Measurements from ENCODE around the gene SCYL1.

The SCYL1 gene

DNA sequence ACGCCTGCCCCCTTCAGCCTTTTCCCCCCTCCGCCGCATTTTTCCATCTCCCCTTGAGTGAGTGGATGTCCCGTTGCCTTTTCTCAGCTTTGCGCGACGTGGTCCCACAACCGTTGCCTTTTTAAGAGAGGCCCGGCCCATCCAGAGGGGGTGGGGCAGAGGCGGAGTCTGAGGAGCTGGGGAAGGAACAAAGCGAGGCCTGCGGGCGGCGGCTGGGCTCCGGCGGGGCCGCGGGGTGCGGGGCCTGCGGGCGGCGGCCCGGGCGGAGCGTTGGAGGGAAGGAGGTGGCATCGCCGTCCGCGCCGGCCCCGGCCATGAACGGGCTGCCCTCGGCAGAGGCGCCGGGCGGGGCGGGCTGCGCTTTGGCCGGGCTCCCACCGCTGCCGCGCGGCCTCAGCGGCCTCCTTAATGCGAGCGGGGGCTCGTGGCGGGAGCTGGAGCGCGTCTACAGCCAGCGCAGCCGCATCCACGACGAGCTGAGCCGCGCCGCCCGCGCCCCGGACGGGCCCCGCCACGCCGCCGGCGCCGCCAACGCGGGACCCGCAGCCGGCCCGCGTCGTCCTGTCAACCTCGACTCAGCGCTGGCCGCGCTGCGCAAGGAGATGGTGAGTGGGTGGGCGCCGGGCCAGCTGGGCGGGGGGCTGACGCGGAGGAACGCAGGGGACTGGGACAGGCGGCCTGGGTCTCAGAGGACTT, 47.6 kb downstream of the SCYL1 start, which contains the start of gene FAM89B:
Gene FAM89B, plus strand, starts transcription at position 183 of the 696 bp plus-strand sequence. Its CDS starts 132 bp downstream, at position 315.
- no peak for FAIRE-seq

DNA sequence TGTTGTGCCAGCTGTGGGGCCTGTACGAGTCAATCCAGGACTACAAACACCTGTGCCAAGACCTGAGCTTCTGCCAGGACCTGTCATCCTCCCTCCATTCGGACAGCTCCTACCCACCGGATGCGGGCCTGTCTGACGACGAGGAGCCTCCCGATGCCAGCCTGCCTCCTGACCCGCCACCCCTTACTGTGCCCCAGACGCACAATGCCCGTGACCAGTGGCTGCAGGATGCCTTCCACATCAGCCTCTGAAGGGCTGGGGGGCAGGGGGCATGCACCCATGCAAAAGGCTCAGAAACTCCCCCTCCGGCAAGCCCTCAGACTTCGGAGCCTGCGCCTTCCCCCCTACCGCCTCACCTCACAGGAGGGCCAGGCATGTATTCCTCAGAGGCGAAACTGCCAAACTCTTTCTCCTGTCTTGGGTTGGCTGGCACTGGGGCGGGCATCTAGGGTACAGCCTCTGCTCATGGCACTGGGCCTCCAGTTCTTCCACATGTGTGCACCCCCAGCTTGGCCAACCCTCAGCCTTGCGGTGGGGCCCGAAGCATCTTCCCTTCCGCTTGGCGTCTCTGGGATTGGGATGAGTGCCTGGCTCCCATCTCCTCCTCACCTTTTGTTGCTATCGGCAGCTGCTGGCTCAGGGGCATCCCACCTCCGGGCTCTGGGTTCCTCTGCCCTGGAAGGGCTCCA, 48.7 kb downstream of the SCYL1 start:
- FAIRE-seq: no peak

DNA sequence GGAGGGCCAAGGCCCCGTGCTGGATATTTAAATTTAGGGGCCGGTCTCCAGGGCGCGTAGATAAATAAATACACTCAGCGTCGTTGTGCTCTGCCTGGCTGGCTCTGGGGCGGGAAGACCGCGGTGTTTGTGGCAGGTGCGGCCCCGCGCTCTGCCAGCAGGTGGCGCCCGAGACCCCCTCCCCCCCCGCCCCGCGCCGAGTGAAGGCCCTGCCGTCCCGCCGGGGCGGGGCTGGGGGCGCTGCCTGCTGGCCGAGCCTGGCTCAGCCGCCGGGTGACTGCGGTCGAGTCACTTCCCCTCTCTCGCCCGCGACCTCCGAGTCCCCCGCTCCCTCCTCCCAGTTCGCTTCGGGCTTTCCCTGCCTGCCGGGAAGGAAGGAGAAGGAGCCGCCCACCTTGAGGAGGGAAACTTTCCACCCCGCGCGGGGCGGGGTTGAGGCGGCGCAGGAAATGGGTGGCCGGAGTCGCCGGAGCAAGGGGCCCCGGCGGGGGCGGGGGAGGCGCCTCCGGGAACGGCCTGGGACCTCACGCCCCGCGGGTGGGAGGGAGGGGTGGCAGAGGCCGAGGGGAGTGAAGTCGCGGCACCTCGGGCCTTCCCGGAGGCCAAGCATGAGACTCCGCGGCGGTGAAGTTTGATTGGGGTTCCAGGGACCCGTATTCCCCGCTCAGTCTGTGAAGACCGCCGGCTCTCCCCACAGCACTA, 49.4 kb downstream of the SCYL1 start:
- FAIRE-seq: no peak

DNA sequence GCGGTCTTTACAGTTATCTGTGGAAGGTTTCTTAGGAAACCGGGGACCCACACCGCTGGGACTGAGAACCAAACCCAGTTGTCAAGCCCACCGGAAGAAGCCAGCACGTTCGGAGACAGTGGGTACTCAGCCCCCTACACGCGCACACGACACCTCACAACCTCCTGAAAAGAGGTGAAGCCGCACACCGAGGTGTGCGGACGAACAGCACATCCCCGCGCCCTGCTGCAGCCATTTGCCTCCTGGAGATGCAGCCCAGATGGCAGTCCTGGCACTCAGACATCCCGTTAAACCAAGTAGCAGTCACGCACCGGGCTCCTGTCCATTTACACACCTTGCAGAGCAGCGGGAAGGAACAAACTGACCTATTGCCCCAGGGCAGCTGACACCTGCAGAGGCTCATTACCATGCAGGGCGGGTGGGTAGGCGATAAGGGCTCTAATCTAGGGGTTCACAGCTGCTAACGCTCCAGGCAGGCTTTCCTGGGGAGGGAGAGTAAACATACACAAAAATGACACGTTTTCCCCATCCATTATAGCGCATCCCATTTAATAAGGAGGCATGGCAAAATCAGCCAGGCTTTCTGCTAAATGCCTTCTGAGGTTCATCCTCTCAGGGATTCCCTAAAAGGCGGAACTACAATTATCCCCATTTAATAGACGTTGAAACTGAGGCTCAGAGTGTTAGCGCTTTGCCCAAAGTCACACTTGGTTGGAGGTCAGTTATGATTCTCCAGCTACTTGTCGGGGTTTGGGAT, 50.1 kb downstream of the SCYL1 start:
- FAIRE-seq: no peak

DNA sequence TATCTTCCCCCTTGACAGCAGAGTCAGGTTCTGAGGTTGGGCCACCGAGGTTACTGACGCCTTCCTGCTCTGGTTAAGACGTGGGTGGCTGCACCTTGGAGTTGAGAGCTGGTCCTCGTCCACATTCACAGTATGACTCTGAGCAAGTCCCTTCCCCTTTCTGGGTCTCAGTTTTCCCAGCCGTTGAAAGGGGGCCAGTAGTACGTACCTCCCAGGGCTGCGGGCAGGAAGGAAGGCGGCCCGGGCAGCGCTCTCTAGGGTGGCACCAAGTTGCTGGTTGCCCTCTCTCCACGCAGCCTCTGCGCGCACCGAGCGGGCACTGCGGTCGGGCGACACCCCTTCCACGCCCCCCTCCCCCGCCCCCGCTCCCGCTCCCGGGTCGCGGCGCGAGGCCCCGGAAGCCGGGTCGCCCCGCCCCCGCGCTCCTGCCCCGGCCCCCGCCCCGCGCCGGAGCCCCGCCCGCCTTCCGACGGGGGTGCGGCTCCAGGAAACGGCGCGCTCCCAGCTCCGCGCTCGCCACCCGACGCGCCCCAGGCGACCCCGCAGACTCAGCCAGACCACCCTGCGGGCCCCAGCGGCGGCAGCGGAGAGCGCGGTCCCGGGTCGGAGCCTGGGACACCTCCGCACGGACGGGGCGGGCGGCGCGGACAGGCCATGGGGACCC, 50.8 kb downstream of the SCYL1 start, which contains the start of gene EHBP1L1:
Gene EHBP1L1, plus strand, starts transcription at position 486 of the 664 bp plus-strand sequence. CDS start 250 bp downstream, outside the sequence.
- FAIRE-seq: no peak

DNA sequence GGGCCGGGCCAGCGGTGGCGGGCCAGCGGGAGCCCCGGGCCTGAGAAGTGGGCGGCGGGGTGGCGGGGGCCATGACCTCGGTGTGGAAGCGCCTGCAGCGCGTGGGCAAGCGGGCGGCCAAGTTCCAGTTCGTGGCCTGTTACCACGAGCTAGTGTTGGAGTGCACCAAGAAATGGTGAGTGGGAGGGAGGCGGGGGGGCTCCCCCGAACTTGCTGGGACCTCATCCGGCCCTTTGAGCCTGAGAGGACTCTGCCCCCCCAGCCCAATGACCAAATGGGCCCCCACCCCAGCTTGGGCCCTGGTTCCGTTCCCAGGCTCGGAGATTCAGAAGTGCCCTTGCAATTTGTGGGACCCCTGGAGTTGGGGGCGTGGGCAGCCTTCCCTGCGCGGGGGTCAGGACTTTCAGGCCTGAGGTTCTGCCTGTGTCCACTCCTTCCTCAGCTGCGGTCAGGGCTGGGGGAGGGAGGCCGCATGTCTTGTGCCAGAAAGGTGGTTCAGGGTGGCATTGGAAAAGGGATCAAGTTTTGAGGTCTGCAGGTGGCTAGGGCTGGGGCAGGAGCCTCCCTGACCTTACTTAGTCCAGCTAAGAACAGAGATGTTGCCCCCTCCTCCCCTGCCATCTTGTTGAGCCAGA, 51.5 kb downstream of the SCYL1 start:
- no peak for FAIRE-seq

DNA sequence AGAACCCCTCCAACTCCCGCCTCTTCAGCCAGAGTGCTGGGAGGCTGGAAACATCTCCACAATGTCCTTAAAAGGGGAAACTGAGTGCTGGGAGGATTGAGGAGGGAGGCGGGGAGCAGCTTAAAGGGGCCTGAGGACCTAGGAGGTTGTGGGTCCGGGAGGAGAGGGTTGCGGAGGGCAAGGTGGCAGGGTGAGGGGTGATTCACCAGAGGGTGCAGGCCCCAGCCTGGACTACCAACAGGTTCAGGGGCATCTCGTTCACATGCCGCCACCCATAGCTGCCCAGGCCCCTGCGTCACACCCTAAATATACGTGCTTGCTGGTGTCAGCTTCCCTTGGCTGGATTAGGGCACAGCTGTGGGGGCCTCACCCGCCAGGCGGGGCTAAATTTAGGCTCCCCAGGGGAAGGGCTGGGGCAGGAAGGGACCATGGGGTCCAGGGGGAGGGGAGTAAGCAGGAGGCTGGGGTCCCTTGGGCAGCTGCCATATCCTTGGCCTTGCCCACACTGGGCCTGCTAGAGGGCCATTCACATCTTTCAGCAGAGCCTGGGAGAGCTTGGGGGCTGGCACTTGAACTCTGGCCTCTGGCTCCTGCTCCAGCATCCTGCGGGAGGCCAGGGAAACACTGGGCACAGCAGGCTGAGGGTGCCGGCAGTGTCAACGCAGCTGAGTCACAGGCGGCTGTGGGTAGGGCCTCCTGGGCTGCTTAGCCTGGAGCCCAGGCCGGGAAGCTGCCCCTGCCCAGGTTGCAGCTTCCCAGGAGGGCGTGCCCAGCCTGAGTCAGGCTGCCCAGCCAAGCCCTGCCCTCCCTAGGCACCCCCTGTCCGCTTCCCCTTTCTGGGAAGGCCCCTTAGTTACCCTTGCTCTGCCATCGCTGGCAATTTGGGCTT, 52.2 kb downstream of the SCYL1 start:
- FAIRE-seq: no peak

DNA sequence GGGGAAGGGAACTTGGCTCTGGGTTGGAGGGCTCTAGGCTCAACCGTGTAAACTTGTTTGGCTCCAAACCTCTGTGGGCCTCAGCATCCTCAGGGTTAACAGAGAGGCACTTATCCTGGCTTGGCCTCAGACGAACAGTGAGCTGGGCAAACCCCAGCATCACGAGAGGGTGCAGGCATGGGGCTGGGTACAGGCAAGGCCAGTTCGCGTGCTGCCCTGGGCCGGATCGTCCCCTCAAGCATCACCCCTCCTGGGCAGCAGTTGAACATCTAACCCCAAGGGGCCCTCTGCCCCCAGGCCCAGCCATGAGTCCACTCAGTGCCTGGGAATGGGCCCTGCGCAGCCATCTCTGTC, 52.9 kb downstream of the SCYL1 start:
- no peak for FAIRE-seq

DNA sequence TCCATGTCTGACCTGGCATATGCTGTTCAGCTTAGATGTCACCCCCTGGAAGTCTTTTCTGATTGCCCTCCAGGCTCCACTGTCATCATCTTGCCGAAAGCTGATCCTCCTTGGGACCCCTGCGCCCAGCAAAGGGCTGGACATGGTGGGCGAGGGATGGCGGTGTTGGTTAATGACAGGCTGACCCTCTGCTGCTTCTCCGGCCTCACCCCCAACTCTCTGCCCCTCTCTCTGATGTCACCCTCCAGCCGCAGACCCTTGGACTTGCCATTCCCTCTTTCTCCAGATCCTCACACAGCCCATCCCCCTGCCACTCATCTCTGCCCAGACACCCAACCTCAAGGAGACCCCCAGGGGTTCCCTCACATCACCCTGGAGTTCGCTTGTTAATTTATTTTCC, 53.3 kb downstream of the SCYL1 start:
- FAIRE-seq: no peak

DNA sequence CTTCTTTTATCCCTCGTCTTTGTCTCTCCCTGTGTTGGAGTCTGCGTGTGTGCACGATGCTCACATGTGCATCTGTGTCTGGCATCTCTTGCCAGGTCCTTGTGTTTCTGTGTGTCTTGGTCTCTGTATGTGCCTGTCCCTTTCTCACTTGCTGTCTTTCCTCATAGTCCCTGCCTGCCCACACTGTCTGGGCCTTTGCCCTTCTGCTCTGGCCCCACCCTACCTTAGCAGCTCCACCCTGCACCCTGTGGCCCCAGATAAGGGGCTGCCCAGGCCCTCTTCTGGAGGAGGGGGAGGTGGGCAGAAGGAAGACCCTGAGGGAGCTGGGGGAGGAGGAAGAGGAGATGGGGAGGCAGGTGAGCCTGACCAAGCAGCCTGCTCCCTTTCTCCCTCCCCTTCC, 53.8 kb downstream of the SCYL1 start:
- FAIRE-seq: no peak

DNA sequence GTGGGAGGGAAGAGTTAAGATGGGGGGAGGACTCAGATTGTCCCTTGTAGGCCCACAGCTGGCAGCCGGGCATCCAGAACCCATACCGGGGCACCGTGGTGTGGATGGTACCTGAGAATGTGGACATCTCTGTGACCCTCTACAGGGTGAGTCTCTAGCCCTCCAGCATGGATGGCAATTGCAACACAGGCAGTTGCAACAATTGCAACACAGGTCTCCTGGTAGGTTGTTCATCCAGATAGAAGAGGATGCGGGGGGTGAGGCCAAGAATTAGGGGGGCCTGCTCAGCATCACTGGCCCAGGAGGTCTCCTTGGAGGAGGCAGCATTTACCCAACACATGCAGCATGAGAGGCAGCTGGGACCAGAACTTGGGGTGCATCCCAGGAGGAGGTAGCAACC, 54.4 kb downstream of the SCYL1 start:
- FAIRE-seq: no peak

DNA sequence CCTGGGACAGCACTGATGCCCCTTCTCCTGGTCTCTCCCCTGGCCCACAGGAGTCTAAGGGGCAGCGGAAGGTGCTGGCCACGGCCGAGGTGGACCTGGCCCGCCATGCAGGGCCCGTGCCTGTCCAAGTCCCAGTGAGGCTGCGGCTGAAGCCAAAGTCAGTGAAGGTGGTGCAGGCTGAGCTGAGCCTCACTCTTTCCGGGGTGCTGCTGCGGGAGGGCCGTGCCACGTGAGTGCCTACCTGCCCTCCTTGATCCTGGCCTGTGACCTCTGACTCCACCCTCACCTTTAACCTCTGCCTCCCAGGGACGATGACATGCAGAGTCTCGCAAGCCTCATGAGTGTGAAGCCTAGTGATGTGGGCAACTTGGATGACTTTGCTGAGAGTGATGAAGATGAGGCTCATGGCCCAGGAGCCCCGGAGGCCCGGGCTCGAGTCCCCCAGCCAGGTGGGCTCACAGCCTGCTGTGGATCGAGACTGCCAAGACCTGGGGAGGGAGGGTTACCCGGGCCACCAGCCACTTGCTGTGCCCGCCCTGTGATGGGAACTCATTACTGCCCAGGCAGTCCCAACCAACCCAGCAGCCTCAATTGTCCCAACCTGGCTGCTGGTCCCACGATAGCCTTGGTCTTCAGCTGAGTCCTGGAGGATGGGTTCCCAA, 55.3 kb downstream of the SCYL1 start:
- FAIRE-seq: no peak

DNA sequence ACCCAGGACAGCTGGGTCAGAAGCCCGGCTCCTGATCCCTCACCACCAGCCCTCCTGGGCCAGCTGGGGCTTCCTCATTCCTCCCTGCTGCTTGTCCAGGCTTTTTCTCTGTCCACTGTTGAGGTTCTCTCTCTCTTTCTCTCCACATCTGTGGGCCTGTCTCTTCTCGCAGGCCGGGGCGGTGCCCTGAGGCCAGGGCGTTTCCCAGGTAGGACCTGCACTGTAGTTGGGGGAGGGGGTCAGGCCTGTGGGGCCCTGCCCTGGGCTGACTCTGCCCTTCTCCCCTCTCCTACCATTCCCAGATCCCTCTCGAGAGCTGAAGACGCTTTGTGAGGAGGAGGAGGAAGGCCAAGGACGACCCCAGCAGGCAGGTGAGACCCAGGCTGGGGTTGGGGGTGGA, 55.9 kb downstream of the SCYL1 start:
- FAIRE-seq: no peak

DNA sequence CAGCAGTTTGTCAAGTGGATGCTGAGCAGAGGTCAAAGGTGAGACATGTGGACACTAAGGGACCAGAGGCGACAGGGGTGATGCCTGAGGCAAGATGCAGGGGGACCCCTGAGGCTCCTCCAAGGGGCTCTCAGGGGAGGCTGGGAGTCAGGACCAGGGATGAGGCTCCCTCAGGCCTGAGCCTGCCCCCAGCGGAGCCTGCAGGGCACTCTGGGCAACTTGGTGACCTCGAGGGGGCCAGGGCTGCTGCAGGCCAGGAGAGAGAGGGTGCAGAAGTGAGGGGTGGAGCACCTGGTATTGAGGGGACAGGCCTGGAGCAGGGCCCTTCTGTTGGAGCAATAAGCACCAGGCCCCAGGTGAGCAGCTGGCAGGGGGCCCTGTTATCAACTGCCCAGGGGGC, 57.0 kb downstream of the SCYL1 start:
- FAIRE-seq: no peak

DNA sequence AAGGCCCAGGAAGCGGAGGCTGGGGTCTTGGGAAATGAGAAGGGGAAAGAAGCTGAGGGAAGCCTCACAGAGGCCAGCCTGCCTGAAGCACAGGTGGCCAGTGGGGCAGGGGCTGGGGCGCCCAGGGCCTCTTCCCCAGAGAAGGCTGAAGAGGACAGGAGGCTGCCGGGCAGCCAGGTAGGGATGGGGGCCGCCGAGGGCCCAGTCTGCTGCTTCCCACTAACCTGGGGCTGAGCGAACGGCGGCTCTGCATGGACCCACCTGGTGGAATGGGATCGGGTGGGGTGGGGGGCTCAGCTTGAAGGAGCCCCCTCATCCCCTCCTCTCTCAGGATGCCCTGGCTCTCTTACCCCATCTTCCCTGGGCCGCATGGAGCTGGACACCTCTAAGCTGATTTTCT, 58.7 kb downstream of the SCYL1 start:
- FAIRE-seq: no peak

DNA sequence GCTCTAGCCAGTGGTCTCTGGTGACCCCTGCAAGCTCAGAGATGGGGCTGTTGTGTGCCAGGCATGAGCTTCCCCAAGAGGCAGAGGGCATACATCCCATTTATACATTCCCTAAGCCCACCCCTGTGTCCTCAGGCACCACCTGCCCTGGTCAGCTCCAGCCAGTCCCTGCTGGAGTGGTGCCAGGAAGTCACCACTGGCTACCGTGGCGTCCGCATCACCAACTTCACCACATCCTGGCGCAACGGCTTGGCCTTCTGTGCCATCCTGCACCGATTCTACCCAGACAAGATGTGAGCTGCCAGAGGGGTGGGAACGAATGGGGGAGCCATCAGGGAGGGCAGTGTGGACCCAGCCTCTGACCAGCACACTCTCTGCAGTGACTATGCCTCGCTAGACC, 59.2 kb downstream of the SCYL1 start:
- FAIRE-seq: no peak

DNA sequence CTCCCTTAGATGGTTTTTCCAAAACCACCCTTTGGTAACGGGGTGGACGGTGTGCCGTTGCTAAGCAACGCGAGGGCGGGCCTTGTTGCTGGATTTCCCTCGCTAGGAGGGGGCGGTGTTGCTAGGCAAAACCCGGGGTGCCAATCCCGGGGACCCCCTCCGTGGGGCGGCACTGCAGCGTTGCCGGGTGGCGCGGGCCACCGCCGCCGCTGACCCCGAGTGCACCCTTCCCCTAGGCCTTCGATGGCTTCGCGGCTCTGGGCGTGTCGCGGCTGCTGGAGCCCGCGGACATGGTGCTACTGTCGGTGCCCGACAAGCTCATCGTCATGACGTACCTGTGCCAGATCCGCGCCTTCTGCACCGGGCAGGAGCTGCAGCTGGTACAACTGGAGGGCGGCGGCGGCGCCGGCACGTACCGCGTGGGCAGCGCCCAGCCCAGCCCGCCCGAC, 59.9 kb downstream of the SCYL1 start:
- FAIRE-seq: no peak

DNA sequence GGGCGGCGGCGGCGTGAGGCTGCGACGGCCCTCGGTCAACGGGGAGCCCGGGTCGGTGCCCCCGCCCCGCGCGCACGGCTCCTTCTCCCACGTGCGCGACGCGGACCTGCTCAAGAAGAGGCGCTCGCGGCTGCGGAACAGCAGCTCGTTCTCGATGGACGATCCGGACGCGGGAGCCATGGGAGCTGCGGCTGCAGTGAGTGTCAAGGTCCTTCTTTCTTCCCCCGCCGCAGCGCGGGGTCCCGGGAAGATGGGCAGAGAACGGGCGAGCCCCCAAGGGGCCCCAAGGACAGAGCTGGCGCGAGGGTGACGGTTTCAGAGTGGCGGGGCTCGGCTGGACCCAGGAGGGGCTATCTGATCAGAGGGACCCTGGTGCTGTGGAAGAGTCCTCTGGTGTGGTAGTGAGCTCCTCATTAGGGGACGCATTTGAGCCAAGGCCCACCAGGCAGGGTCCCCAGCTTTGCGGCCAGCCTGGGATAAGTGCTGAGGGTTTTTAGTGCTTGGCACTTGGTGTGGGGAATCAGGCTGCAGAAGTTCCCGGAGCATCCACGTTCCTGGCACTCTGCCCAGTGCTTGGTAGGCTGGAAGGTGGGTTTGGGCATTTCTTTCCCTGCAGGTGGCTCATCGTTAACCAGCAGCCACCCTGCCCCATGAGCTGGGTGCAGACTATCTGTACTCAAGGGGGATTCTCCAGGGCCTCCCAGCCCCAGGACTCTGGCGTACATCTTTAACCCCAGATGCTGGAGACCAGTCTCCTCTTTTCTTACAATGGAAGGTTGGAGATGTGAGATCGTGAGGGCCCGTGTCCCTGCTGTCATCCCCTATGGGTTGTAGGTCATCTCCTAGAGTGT, 60.7 kb downstream of the SCYL1 start:
- no peak for FAIRE-seq

DNA sequence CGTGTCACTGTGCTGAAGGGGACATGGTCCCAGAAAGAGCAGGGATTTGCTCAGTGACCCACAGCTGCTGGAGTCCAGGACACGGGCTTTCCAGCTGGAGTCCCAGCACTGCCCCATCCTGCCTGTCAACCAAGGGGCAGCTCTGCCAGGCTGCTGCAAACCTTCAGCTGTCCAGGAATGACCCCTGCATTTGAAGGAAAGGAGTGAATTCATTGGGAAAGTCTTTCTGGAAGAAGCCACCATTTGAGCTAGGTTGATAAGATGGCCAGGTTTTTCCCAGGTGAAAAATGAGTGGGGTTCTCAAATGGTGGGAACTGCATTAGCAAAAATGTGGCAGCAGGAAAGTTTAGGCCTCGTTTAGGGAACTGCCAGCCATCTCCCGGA, 61.4 kb downstream of the SCYL1 start:
- no peak for FAIRE-seq

DNA sequence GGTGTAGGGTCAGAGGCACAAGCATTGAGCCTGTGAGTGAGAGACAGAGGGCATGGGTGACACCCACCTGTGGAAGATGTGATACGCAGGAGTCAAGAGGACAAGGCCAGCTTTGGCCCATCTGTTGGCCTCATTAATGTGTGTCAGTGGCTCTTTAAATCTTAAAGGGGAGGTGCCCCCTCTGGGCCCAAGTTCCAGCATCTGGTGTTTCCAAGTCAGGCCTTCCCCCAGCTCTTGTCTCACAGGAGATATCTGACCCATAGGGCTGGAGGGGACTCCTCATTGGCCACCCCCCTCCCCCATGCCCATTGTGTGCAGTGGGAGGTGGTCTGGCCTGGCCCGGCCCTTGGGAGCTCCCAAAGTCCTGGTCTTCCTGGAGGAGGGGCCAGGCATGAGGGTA, 61.8 kb downstream of the SCYL1 start:
- FAIRE-seq: no peak
